ENCODE data around the gene CLDN2.

Gene CLDN2

GRCh38 chrX:106891762-106892460 is 28.3 kb upstream of the CLDN2 start:
- H4K20me1 ChIP-seq (ENCODE audit: insufficient read depth), result no peaks in the 10 kb centered on the region
- H3K4me1 ChIP-seq (ENCODE audit: low read depth, poor library complexity, severe bottlenecking), result no peaks in the 10 kb centered on the region
- H3K27me3 ChIP-seq (ENCODE audit: insufficient read depth, low read depth), result no peaks in the 10 kb centered on the region
- no peak overlapping the region for H3K27ac ChIP-seq
- no peak overlapping the region for H3K4me3 ChIP-seq (IDR thresholded peaks at IDR 0.05; ENCODE audit: insufficient read depth, low read depth, low read length)
- H3K9ac ChIP-seq, result no peak overlapping the region
- no peaks in the 10 kb centered on the region for H3K36me3 ChIP-seq (ENCODE audit: insufficient read depth)
- TF ChIP-seq CTCF (conservative IDR thresholded peaks at IDR 0.05; ENCODE audit: low read depth, low read length), result no peak
- no peak overlapping the region for H2AFZ ChIP-seq (ENCODE audit: low read depth)
- no peak overlapping the region for H3K4me2 ChIP-seq
- no peaks in the 10 kb centered on the region for H3K79me2 ChIP-seq (ENCODE audit: insufficient read depth, low read depth)

DNA sequence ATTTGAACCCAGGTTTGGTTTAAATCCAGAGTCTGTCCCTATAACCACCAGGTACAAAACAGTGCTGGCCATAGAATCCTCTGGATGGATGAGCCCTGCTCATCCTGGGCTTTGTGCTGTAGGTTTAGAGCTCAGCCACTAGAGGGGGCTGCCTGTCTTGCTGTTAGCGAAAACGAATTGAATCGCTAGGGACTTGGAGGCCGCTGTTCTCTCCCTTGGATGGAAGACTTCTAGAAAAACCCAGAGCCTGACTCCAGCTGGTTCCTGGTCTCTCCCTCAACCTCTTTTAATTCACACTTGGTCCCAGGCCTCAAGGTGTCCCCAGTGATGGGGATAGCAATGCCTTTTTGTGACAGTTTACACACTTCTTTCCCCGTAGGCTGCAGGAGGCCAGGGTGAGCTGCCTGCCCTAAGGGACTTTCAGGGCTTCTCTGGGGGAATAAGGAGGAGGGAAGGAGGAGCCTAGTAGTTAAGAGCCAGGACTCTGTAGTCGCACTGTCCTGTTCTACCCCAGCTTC is 25.8 kb upstream of the CLDN2 start:
- H3K27me3 ChIP-seq (ENCODE audit: insufficient read depth, low read depth), result no peaks in the 10 kb centered on the region
- H3K79me2 ChIP-seq (ENCODE audit: insufficient read depth, low read depth), result no peaks in the 10 kb centered on the region
- H2AFZ ChIP-seq (ENCODE audit: low read depth), result peak overlapping the region; percentile 34; the same call in 1 of the 2 replicates
- H3K4me2 ChIP-seq, result no peak overlapping the region
- no peaks in the 10 kb centered on the region for H3K36me3 ChIP-seq (ENCODE audit: insufficient read depth)
- no peaks in the 10 kb centered on the region for H4K20me1 ChIP-seq (ENCODE audit: insufficient read depth)
- no peaks in the 10 kb centered on the region for H3K4me1 ChIP-seq (ENCODE audit: low read depth, poor library complexity, severe bottlenecking)
- H3K4me3 ChIP-seq (IDR thresholded peaks at IDR 0.05; ENCODE audit: insufficient read depth, low read depth, low read length), result no peak overlapping the region
- TF ChIP-seq CTCF (conservative IDR thresholded peaks at IDR 0.05; ENCODE audit: low read depth, low read length), result peak; percentile 78
- H3K9ac ChIP-seq, result no peak overlapping the region
- no peak overlapping the region for H3K27ac ChIP-seq

- H3K36me3 ChIP-seq (ENCODE audit: insufficient read depth), result no peaks in the 10 kb centered on the region
Observed at GRCh38 chrX:106894978-106895452, 25.2 kb upstream of the CLDN2 start.

GRCh38 chrX:106897259-106897658 is 22.9 kb upstream of the CLDN2 start:
- Histone ChIP-seq H2AFZ (ENCODE audit: low read depth) (no peak overlapping the region), H3K9ac (no peak overlapping the region), H3K4me3 (IDR thresholded peaks at IDR 0.05; ENCODE audit: insufficient read depth, low read depth, low read length) (no peak overlapping the region), H3K4me1 (ENCODE audit: low read depth, poor library complexity, severe bottlenecking) (no peaks in the 10 kb centered on the region), H3K27me3 (ENCODE audit: insufficient read depth, low read depth) (no peaks in the 10 kb centered on the region), H4K20me1 (ENCODE audit: insufficient read depth) (no peaks in the 10 kb centered on the region), H3K4me2 (no peak overlapping the region), H3K79me2 (ENCODE audit: insufficient read depth, low read depth) (no peaks in the 10 kb centered on the region), H3K36me3 (ENCODE audit: insufficient read depth) (no peaks in the 10 kb centered on the region), H3K27ac (no peak overlapping the region)
- no peak for TF ChIP-seq CTCF (conservative IDR thresholded peaks at IDR 0.05; ENCODE audit: low read depth, low read length)

More at GRCh38 chrX:106894978-106895452, 25.2 kb upstream of the CLDN2 start:
- H3K27me3 ChIP-seq (ENCODE audit: insufficient read depth, low read depth), result no peaks in the 10 kb centered on the region
- no peaks in the 10 kb centered on the region for H3K4me1 ChIP-seq (ENCODE audit: low read depth, poor library complexity, severe bottlenecking)
- H4K20me1 ChIP-seq (ENCODE audit: insufficient read depth), result no peaks in the 10 kb centered on the region
- no peak overlapping the region for H3K27ac ChIP-seq
- no peak overlapping the region for H3K9ac ChIP-seq
- H3K79me2 ChIP-seq (ENCODE audit: insufficient read depth, low read depth), result no peaks in the 10 kb centered on the region
- H2AFZ ChIP-seq (ENCODE audit: low read depth), result 0 out of 2 replicates have a peak overlapping the region, but pooled peaks have one; percentile 34
- no peak for TF ChIP-seq CTCF (conservative IDR thresholded peaks at IDR 0.05; ENCODE audit: low read depth, low read length)
- no peak overlapping the region for H3K4me2 ChIP-seq
- H3K4me3 ChIP-seq (IDR thresholded peaks at IDR 0.05; ENCODE audit: insufficient read depth, low read depth, low read length), result no peak overlapping the region

Data from KMS-11 (cell line).